ENCODE results near the gene TRIM31. TPM values are rescaled to one million over a fixed set of nuclear protein-coding genes. Genes with fewer than 3 reads are reported as not detected.

TRIM31 gene
- total RNA-seq, result not detected

- H3K9me3 Mint-ChIP-seq, result no peaks in the 10 kb centered on the region
- DNase-seq (ENCODE audit: low spot score) (no peak), ATAC-seq (no peak)
- no peak within 1 kb of the TSS for H3K27ac Mint-ChIP-seq
- H3K4me1 Mint-ChIP-seq (ENCODE audit: low read depth in 2 of 2), result peaks cover 10 to 15% of the 10 kb centered on the region in 2 donors
- peaks cover 43 to 50% of the 10 kb centered on the region in 2 donors for H3K27me3 Mint-ChIP-seq
- no peak within 1 kb of the TSS for H3K4me3 Mint-ChIP-seq
- H3K36me3 Mint-ChIP-seq, result no peaks in the 10 kb centered on the region
These were observed at the start of gene TRIM31 for GRCh38 chr6:30113003-30113759. Gene TRIM31 (minus strand): TSS chr6:30113090. CDS start chr6:30112805, 285 bp downstream.

- H3K4me3 Mint-ChIP-seq, result no peak overlapping the region
- no peaks in the 10 kb centered on the region for H3K36me3 Mint-ChIP-seq
- ATAC-seq (no peak), DNase-seq (ENCODE audit: low spot score) (no peak)
- H3K4me1 Mint-ChIP-seq (ENCODE audit: low read depth in 2 of 2), result peaks cover 0 to 3% of the 10 kb centered on the region in 2 donors
- no peaks in the 10 kb centered on the region for H3K9me3 Mint-ChIP-seq
- H3K27ac Mint-ChIP-seq, result peak overlapping the region in 1 of 2 donors; percentile 10
- peaks cover 21 to 32% of the 10 kb centered on the region in 2 donors for H3K27me3 Mint-ChIP-seq
These were observed 49.6 kb upstream of the TRIM31 start for GRCh38 chr6:30162265-30163089.

GRCh38 chr6:30160785-30161531 is 48.1 kb upstream of the TRIM31 start, which contains the start of gene TRIM10:
Gene TRIM10 (minus strand): TSS chr6:30161211. CDS start chr6:30160858, 353 bp downstream.
- H3K4me1 Mint-ChIP-seq (ENCODE audit: low read depth in 2 of 2), result peaks cover 0 to 3% of the 10 kb centered on the region in 2 donors
- H3K4me3 Mint-ChIP-seq, result no peak within 1 kb of the TSS
- H3K27ac Mint-ChIP-seq, result peak within 1 kb of the TSS in 1 of 2 donors; percentile 10
- no peaks in the 10 kb centered on the region for H3K36me3 Mint-ChIP-seq
- no peaks in the 10 kb centered on the region for H3K9me3 Mint-ChIP-seq
- no peak for DNase-seq (ENCODE audit: low spot score)
- peaks cover 20 to 22% of the 10 kb centered on the region in 2 donors for H3K27me3 Mint-ChIP-seq
- ATAC-seq, result no peak

- Mint-ChIP-seq H3K4me1 (ENCODE audit: low read depth in 2 of 2) (peaks cover 0 to 3% of the 10 kb centered on the region in 2 donors), H3K4me3 (no peak overlapping the region), H3K27ac (no peak overlapping the region), H3K36me3 (no peaks in the 10 kb centered on the region), H3K9me3 (no peaks in the 10 kb centered on the region), H3K27me3 (peaks cover 24 to 26% of the 10 kb centered on the region in 2 donors)
- DNase-seq (ENCODE audit: low spot score) (no peak), ATAC-seq (no peak)
These were observed 47.3 kb upstream of the TRIM31 start for GRCh38 chr6:30160008-30160784.

- Mint-ChIP-seq H3K27me3 (peaks cover 19 to 22% of the 10 kb centered on the region in 2 donors), H3K36me3 (no peaks in the 10 kb centered on the region), H3K9me3 (no peaks in the 10 kb centered on the region), H3K4me3 (no peak overlapping the region), H3K27ac (no peak overlapping the region), H3K4me1 (ENCODE audit: low read depth in 2 of 2) (peaks cover 0 to 3% of the 10 kb centered on the region in 2 donors)
- DNase-seq (ENCODE audit: low spot score) (no peak), ATAC-seq (no peak)
These were observed 45.7 kb upstream of the TRIM31 start for GRCh38 chr6:30158475-30159040.

GRCh38 chr6:30157999-30158398 is 45.1 kb upstream of the TRIM31 start:
- no peak for DNase-seq (ENCODE audit: low spot score)
- H3K27me3 Mint-ChIP-seq, result peaks cover 19 to 23% of the 10 kb centered on the region in 2 donors
- H3K9me3 Mint-ChIP-seq, result no peaks in the 10 kb centered on the region
- no peak overlapping the region for H3K4me3 Mint-ChIP-seq
- ATAC-seq, result no peak
- no peaks in the 10 kb centered on the region for H3K4me1 Mint-ChIP-seq (ENCODE audit: low read depth in 2 of 2)
- H3K27ac Mint-ChIP-seq, result no peak overlapping the region
- no peaks in the 10 kb centered on the region for H3K36me3 Mint-ChIP-seq

GRCh38 chr6:30157581-30157980 is 44.7 kb upstream of the TRIM31 start:
- DNase-seq (ENCODE audit: low spot score) (no peak), ATAC-seq (no peak)
- Mint-ChIP-seq H3K4me3 (no peak overlapping the region), H3K4me1 (ENCODE audit: low read depth in 2 of 2) (no peaks in the 10 kb centered on the region), H3K9me3 (no peaks in the 10 kb centered on the region), H3K36me3 (no peaks in the 10 kb centered on the region), H3K27ac (no peak overlapping the region), H3K27me3 (peaks cover 19 to 23% of the 10 kb centered on the region in 2 donors)

- Mint-ChIP-seq H3K4me1 (ENCODE audit: low read depth in 2 of 2) (peaks cover 0 to under 1% of the 10 kb centered on the region in 2 donors), H3K36me3 (no peaks in the 10 kb centered on the region), H3K27ac (no peak overlapping the region), H3K4me3 (no peak overlapping the region), H3K27me3 (peaks cover 19 to 23% of the 10 kb centered on the region in 2 donors), H3K9me3 (no peaks in the 10 kb centered on the region)
- ATAC-seq, result no peak
- DNase-seq (ENCODE audit: low spot score), result no peak
These were observed 43.9 kb upstream of the TRIM31 start for GRCh38 chr6:30156774-30157173.

- no peak for ATAC-seq
- peaks cover 0 to 3% of the 10 kb centered on the region in 2 donors for H3K4me1 Mint-ChIP-seq (ENCODE audit: low read depth in 2 of 2)
- no peak overlapping the region for H3K4me3 Mint-ChIP-seq
- no peak overlapping the region for H3K27ac Mint-ChIP-seq
- DNase-seq (ENCODE audit: low spot score), result no peak
- H3K9me3 Mint-ChIP-seq, result no peaks in the 10 kb centered on the region
- H3K36me3 Mint-ChIP-seq, result no peaks in the 10 kb centered on the region
- H3K27me3 Mint-ChIP-seq, result peaks cover 19 to 23% of the 10 kb centered on the region in 2 donors
These were observed 43.3 kb upstream of the TRIM31 start for GRCh38 chr6:30156262-30156599.

- Mint-ChIP-seq H3K4me3 (no peak overlapping the region), H3K36me3 (no peaks in the 10 kb centered on the region), H3K4me1 (ENCODE audit: low read depth in 2 of 2) (peaks cover 0 to 3% of the 10 kb centered on the region in 2 donors), H3K27me3 (peaks cover 20 to 23% of the 10 kb centered on the region in 2 donors), H3K9me3 (no peaks in the 10 kb centered on the region), H3K27ac (no peak overlapping the region)
- DNase-seq (ENCODE audit: low spot score) (no peak), ATAC-seq (no peak)
These were observed 42.8 kb upstream of the TRIM31 start for GRCh38 chr6:30155520-30156261.

- peaks cover 28 to 29% of the 10 kb centered on the region in 2 donors for H3K27me3 Mint-ChIP-seq
These were observed 42.0 kb upstream of the TRIM31 start for GRCh38 chr6:30154709-30155519.

More at GRCh38 chr6:30154709-30155519, 42.0 kb upstream of the TRIM31 start:
- DNase-seq (ENCODE audit: low spot score) (no peak), ATAC-seq (no peak)
- no peak overlapping the region for H3K27ac Mint-ChIP-seq
- no peak overlapping the region for H3K4me3 Mint-ChIP-seq
- no peaks in the 10 kb centered on the region for H3K9me3 Mint-ChIP-seq
- peaks cover 0 to 3% of the 10 kb centered on the region in 2 donors for H3K4me1 Mint-ChIP-seq (ENCODE audit: low read depth in 2 of 2)
- H3K36me3 Mint-ChIP-seq, result no peaks in the 10 kb centered on the region
